Measurements from ENCODE around the gene TMBIM4.

Gene TMBIM4

DNA sequence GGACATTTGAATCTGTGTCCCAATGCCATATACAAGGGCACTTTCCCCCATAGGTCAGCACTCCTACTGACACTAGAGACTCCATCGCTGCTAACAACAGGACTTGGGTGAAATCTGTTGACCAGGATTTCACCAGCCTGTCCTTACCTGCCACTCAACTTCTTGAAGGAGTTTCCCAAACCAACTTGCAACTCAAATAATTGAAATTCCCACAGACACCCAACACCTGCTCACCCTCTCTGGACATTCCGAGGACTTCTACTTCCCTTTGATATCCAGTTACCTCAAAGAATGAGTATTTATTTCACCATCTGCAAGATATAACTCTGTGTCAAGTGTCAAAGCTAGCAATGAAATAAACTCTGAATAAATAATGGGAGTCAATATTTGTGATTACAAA lies 83.8 kb downstream of the TMBIM4 start:
- DNase-seq, result no peak
